ENCODE measurements around the gene COL4A2.
"Not testable (repeated sequence)": the region's sequence is repeated elsewhere in the genome, so short reads cannot be mapped to it uniquely, and the experiment has no call there.

- not testable (repeated sequence) for TF ChIP-seq TAF1 (IDR thresholded peaks at IDR 0.05; ENCODE audit: borderline replicate concordance, low read depth, low read length); POLR2A (IDR thresholded peaks at IDR 0.05; ENCODE audit: low read depth, low read length); POLR2AphosphoS5 (IDR thresholded peaks at IDR 0.05; ENCODE audit: low read depth, low read length)
These were observed 88.5 kb downstream of the COL4A2 start for GRCh38 chr13:110395616-110396015.
